ENCODE data around the gene ESR1. TPM values are rescaled to one million over a fixed set of nuclear protein-coding genes. Genes with fewer than 3 reads are reported as not detected.

ESR1 gene
- total RNA-seq, 4 donors from 2014 or later: 0.13 to 7.4 TPM; not detected in 2

DNA sequence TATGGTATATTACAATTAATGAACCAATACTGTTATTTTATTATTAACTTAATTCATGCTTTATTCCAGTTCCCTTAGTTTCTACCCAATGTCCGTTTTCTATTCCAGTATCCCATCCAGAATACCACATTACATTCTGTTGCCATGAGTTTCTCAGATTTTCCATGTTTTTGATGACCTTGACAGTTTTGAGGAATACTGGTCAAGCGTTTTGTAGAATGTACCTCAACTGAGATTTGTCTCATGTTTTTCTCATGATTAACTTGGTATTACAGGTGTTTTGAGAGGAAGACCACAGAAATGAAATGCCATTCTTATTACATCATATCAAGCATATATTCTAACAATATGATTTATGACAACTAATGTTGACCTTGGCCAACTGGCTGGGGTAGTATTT lies 23.8 kb upstream of the ESR1 start:
- Histone ChIP-seq H3K4me3 (no peak overlapping the region), H3K9me3 (no peaks in the 10 kb centered on the region), H3K4me1 (no peaks in the 10 kb centered on the region), H3K27me3 (no peaks in the 10 kb centered on the region), H3K27ac (no peak overlapping the region), H3K36me3 (no peaks in the 10 kb centered on the region)
- DNase-seq: no peak
- no peak for TF ChIP-seq POLR2A (IDR thresholded peaks at IDR 0.05)
- TF ChIP-seq, protein P1, sequence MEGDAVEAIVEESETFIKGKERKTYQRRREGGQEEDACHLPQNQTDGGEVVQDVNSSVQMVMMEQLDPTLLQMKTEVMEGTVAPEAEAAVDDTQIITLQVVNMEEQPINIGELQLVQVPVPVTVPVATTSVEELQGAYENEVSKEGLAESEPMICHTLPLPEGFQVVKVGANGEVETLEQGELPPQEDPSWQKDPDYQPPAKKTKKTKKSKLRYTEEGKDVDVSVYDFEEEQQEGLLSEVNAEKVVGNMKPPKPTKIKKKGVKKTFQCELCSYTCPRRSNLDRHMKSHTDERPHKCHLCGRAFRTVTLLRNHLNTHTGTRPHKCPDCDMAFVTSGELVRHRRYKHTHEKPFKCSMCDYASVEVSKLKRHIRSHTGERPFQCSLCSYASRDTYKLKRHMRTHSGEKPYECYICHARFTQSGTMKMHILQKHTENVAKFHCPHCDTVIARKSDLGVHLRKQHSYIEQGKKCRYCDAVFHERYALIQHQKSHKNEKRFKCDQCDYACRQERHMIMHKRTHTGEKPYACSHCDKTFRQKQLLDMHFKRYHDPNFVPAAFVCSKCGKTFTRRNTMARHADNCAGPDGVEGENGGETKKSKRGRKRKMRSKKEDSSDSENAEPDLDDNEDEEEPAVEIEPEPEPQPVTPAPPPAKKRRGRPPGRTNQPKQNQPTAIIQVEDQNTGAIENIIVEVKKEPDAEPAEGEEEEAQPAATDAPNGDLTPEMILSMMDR (IDR thresholded peaks at IDR 0.05): no peak

DNA sequence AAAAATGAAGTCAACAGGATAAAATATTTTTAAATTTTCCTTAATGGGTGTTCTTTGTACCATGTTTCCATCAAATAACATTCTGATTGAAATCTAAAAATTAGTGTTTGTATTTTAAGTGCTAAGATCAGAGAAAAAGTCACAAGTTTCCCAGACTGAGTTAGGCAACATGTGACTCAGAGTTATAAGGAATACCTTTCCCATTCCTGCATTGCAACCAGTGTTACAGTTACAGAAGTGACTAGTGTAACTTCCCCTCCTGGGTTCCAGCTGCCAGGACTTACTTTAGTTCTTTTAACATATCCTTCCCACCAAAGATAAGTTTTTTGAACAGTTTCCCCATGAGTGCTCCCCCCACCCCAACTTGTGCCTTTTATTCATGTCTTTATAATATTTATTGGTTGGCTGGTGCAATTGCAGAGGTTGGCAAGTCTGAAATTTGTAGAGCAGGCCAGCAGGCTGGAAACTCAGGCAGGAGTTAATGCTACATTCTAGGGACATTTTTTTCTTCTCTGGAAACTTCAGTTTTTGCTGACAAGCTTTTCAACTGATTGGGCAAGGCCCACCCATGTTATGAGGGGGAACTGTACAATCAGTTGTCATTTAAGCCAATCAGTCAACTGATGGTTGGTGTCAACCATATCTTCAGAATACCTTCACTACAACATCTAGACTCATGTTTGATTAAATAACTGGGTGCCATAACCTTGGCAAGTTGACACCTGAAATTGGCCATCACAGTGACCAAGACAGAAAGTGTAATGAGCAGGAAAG lies 22.9 kb upstream of the ESR1 start:
- Histone ChIP-seq H3K27ac (no peak overlapping the region), H3K36me3 (no peaks in the 10 kb centered on the region), H3K4me1 (no peaks in the 10 kb centered on the region), H3K27me3 (no peaks in the 10 kb centered on the region), H3K9me3 (no peaks in the 10 kb centered on the region), H3K4me3 (no peak overlapping the region)
- TF ChIP-seq, protein P1 (IDR thresholded peaks at IDR 0.05): no peak
- TF ChIP-seq POLR2A (IDR thresholded peaks at IDR 0.05): no peak
- no peak for DNase-seq

DNA sequence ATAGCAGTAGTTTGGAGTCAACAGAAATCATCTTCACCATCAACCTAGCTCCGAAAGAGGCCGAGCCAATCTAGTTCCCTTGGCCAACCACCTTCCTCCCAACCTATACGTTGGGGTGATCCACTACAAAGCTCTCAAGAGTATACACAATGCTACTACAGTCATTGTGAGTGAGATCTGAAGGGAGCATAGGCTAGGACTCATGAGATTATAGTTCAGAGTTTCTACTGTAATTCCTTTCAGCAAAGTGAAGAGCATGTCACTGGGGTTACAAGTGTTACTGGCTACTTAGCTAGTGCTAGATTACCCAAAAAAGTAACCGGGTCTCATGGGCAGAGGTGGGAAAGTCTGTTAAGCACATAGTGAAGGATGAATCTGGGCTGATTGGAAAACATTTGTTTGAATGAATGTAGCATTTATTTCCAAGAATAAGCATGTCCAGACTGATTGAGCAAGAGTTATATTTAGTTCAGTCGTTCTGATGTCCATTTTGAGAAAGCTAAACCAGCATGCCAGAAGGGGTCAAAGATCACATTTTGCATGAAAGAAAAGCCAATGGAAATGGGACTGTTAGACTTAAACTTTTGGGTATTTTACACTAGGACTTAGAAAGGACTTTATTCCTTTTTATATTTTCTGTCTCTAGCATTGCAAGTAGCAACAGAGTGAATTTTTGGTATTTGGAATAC lies 10.5 kb upstream of the ESR1 start:
- TF ChIP-seq POLR2A (IDR thresholded peaks at IDR 0.05): no peak
- TF ChIP-seq, protein P1 (IDR thresholded peaks at IDR 0.05): no peak
- Histone ChIP-seq H3K36me3 (no peaks in the 10 kb centered on the region), H3K4me3 (no peak overlapping the region), H3K27me3 (no peaks in the 10 kb centered on the region), H3K27ac (no peak overlapping the region), H3K9me3 (no peaks in the 10 kb centered on the region), H3K4me1 (no peaks in the 10 kb centered on the region)
- DNase-seq: no peak

DNA sequence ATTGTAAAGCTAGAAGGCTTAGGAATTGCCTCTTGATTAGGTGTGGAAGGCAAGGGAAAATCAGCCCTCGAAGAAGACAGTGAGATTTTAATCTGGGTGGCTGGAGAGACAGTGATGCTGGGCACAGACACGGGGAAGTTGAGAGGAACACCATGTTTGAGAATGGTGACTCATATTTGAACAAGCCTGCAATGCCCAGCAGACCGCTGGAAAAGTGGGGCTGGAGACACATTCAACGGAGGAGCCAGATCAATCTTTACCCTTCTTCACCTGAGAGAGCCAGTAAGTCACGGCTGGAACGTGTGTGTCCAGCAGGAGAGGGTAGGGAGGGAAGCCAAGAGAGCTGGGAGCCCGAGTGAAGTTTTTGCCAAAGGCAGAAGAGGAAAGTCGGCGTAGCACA lies 3.7 kb upstream of the ESR1 start:
- Histone ChIP-seq H3K27me3 (peaks cover 0 to 9% of the 10 kb centered on the region in 2 donors), H3K4me3 (no peak overlapping the region), H3K4me1 (peaks cover 0 to 14% (median 6%) of the 10 kb centered on the region in 4 donors)

DNA sequence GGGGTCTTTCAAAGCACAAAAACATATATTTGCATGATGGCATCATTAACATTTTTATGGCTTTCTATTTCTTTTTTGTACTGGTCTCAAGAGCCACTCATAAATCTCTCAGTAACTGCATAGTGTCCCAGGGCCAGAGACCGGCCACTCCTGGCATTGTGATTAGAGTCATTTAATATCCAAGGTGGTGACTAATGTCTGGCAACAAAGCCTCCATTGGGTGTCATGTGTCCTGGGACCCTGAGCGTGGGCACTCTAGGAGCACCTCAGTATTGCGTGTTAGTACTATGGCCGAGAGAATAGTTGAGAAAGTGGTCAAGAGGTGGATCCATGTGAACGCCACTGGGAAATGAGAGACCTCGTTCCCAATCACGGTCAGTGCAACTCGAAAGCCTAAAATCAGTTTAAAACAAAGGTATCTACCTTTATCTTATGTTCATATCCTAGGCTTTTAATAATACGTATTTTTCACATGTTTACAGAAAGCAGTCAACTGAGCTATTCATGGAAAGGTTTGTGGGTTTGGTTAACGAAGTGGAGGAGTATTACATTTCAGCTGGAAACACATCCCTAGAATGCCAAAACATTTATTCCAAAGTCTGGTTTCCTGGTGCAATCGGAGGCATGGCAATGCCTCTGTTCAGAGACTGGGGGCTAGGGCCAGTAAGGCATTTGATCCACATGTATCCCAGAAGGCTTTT lies 2.7 kb upstream of the ESR1 start:
- TF ChIP-seq, protein P1 (IDR thresholded peaks at IDR 0.05): no peak
- TF ChIP-seq POLR2A (IDR thresholded peaks at IDR 0.05): no peak
- no peaks in the 10 kb centered on the region for H3K36me3 ChIP-seq
- no peaks in the 10 kb centered on the region for H3K9me3 ChIP-seq
- H3K4me3 ChIP-seq: no peak overlapping the region
- no peak for DNase-seq
- H3K27me3 ChIP-seq: peaks cover 0 to 16% of the 10 kb centered on the region in 2 donors
- no peak overlapping the region for H3K27ac ChIP-seq
- peaks cover 0 to 17% (median 6%) of the 10 kb centered on the region in 4 donors for H3K4me1 ChIP-seq

More for the DNA sequence above, 3.7 kb upstream of the ESR1 start:
- no peaks in the 10 kb centered on the region for H3K9me3 ChIP-seq
- DNase-seq: no peak
- no peaks in the 10 kb centered on the region for H3K36me3 ChIP-seq
- no peak overlapping the region for H3K27ac ChIP-seq
- TF ChIP-seq, protein P1 (IDR thresholded peaks at IDR 0.05): no peak
- no peak for TF ChIP-seq POLR2A (IDR thresholded peaks at IDR 0.05)
